Measurements from ENCODE around the gene TMSB4X. TPM values are rescaled to one million over a fixed set of nuclear protein-coding genes. Genes with fewer than 3 reads are reported as not detected.

TMSB4X gene
- total and polyA plus RNA-seq, 2 of the 13 experiments (the other 11 are each of a cell fraction or from before 2014, with no cell fraction given), result 10.5 to 29.6 TPM

- H4K20me1 ChIP-seq (ENCODE audit: insufficient read depth, low read length), result no peaks in the 10 kb centered on the region
- peaks cover 7% of the 10 kb centered on the region for H3K4me1 ChIP-seq (ENCODE audit: insufficient read depth, low read length)
- no peaks in the 10 kb centered on the region for H3K9me3 ChIP-seq (ENCODE audit: low read length)
- POLR2A ChIA-PET, result no interaction called here
- intact Hi-C loops (cut with micrococcal nuclease; ENCODE audit: unreplicated experiment), result no loop called here
- BruUV-seq (replicated peaks), result no TSS peak
- no peaks in the 10 kb centered on the region for H3K36me3 ChIP-seq (replicated peaks in 1 of 2; ENCODE audit: control insufficient read depth in 1 of 2, insufficient read depth in 2 of 2, low read length in 2 of 2)
- CTCF ChIA-PET (ENCODE audit: low intra/inter-chr PET ratio, low total read pairs), result no interaction called here
- in situ Hi-C loops (cut with HindIII; ENCODE audit: extremely low pct_ligation_motif_present, low pct_unique_long_range_greater_than_20kb), result no loop called here
- FAIRE-seq, result no peak
- no peak overlapping the region for H3K4me2 ChIP-seq (ENCODE audit: low read depth, low read length)
- H3K9ac ChIP-seq (ENCODE audit: insufficient read depth, low read depth, low read length), result no peak overlapping the region
- ATAC-seq, result no peak
- H3K79me2 ChIP-seq (ENCODE audit: insufficient read depth, low read length), result no peaks in the 10 kb centered on the region
- no peak overlapping the region for H3K4me3 ChIP-seq (replicated peaks in 1 of 3; ENCODE audit: insufficient read depth in 1 of 3, low read depth in 2 of 3, low read length in 3 of 3)
- no peak overlapping the region for H3K27ac ChIP-seq (ENCODE audit: extremely low read length, insufficient read depth, low read length)
- no peak overlapping the region for H2AFZ ChIP-seq (ENCODE audit: low read length)
- H3K27me3 ChIP-seq (ENCODE audit: control insufficient read depth in 1 of 2, insufficient read depth in 2 of 2, low read length in 2 of 2), result no peaks in the 10 kb centered on the region
- TF ChIP-seq CCDC6 (CRISPR knock-in tag; IDR thresholded peaks at IDR 0.05), result no peak
- TF ChIP-seq ZNF614 (CRISPR knock-in tag; IDR thresholded peaks at IDR 0.05; ENCODE audit: borderline replicate concordance), result no peak
- no peak for TF ChIP-seq ZFX (CRISPR knock-in tag; IDR thresholded peaks at IDR 0.05; ENCODE audit: low read depth)
- no peak for TF ChIP-seq ZNF44 (CRISPR knock-in tag; IDR thresholded peaks at IDR 0.05)
- TF ChIP-seq ZNF691 (CRISPR knock-in tag; IDR thresholded peaks at IDR 0.05; ENCODE audit: borderline replicate concordance, low read depth), result no peak
- no peak for TF ChIP-seq ZNF205 (CRISPR knock-in tag; IDR thresholded peaks at IDR 0.05)
- TF ChIP-seq ZNF7 (CRISPR knock-in tag; IDR thresholded peaks at IDR 0.05), result no peak
- no peak for TF ChIP-seq DNMT3B (CRISPR knock-in tag; conservative IDR thresholded peaks at IDR 0.05)
- TF ChIP-seq PITX1 (CRISPR knock-in tag; IDR thresholded peaks at IDR 0.05), result no peak
- no peak for TF ChIP-seq ESRRA (CRISPR knock-in tag; IDR thresholded peaks at IDR 0.05; ENCODE audit: low read depth)
- no peak for DNase-seq (ENCODE audit: low spot score)
- 34% methylated on average over 2 of the region's 2 CpGs for WGBS (ENCODE audit: low lambda C conversion rate)
Observed at GRCh38 chrX:12961196-12961718, 13.7 kb upstream of the TMSB4X start.
